ENCODE results near the gene DALRD3.

DALRD3 gene

GRCh38 chr3:49034650-49035049 lies 16.3 kb upstream of the DALRD3 start:
- no peak for DNase-seq (ENCODE audit: low spot score)
- in situ Hi-C loops (cut with MboI; ENCODE audit: low sequenced_read_pairs, unreplicated experiment) = no loop called here
- no peak for TF ChIP-seq CTCF (IDR thresholded peaks at IDR 0.05; ENCODE audit: borderline replicate concordance, control extremely low read depth, extremely low read depth, insufficient read depth, missing control alignments)

- no peak for DNase-seq (ENCODE audit: low spot score)
- in situ Hi-C loops (cut with MboI; ENCODE audit: low sequenced_read_pairs, unreplicated experiment) = no loop called here
These were observed 14.4 kb upstream of the DALRD3 start for GRCh38 chr3:49032646-49033304.

GRCh38 chr3:49030321-49030720 lies 11.9 kb upstream of the DALRD3 start:
- in situ Hi-C loops (cut with MboI; ENCODE audit: low sequenced_read_pairs, unreplicated experiment) = no loop called here
- DNase-seq (ENCODE audit: low spot score) = no peak
- no peak for TF ChIP-seq CTCF (IDR thresholded peaks at IDR 0.05; ENCODE audit: borderline replicate concordance, control extremely low read depth, extremely low read depth, insufficient read depth, missing control alignments)

More at GRCh38 chr3:49032646-49033304, 14.4 kb upstream of the DALRD3 start:
- no peak for TF ChIP-seq CTCF (IDR thresholded peaks at IDR 0.05; ENCODE audit: borderline replicate concordance, control extremely low read depth, extremely low read depth, insufficient read depth, missing control alignments)

- in situ Hi-C loops (cut with MboI; ENCODE audit: low sequenced_read_pairs, unreplicated experiment) = no loop called here
- TF ChIP-seq CTCF (IDR thresholded peaks at IDR 0.05; ENCODE audit: borderline replicate concordance, control extremely low read depth, extremely low read depth, insufficient read depth, missing control alignments) = no peak
- DNase-seq (ENCODE audit: low spot score) = no peak
These were observed 11.1 kb upstream of the DALRD3 start for GRCh38 chr3:49029563-49029884.

GRCh38 chr3:49028673-49029562 lies 10.5 kb upstream of the DALRD3 start, which contains the start of gene IMPDH2:
Gene IMPDH2 (minus strand): TSS chr3:49029398. CDS start chr3:49029350, 48 bp downstream.
- in situ Hi-C loops (cut with MboI; ENCODE audit: low sequenced_read_pairs, unreplicated experiment) = no loop called here
- DNase-seq (ENCODE audit: low spot score) = peak; percentile 92
- TF ChIP-seq CTCF (IDR thresholded peaks at IDR 0.05; ENCODE audit: borderline replicate concordance, control extremely low read depth, extremely low read depth, insufficient read depth, missing control alignments) = peak; percentile 3

GRCh38 chr3:49028298-49028672 lies 9.9 kb upstream of the DALRD3 start:
- in situ Hi-C loops (cut with MboI; ENCODE audit: low sequenced_read_pairs, unreplicated experiment) = no loop called here
- TF ChIP-seq CTCF (IDR thresholded peaks at IDR 0.05; ENCODE audit: borderline replicate concordance, control extremely low read depth, extremely low read depth, insufficient read depth, missing control alignments) = no peak
- no peak for DNase-seq (ENCODE audit: low spot score)
